Cortex of kidney (tissue), 1 donor: ENCODE data around the gene BTBD9.

ENCODE experiments used
- DNase-seq: peaks from one replicate; lab custom pipeline; 2025; lab: John Stamatoyannopoulos, UW

The BTBD9 gene

DNA sequence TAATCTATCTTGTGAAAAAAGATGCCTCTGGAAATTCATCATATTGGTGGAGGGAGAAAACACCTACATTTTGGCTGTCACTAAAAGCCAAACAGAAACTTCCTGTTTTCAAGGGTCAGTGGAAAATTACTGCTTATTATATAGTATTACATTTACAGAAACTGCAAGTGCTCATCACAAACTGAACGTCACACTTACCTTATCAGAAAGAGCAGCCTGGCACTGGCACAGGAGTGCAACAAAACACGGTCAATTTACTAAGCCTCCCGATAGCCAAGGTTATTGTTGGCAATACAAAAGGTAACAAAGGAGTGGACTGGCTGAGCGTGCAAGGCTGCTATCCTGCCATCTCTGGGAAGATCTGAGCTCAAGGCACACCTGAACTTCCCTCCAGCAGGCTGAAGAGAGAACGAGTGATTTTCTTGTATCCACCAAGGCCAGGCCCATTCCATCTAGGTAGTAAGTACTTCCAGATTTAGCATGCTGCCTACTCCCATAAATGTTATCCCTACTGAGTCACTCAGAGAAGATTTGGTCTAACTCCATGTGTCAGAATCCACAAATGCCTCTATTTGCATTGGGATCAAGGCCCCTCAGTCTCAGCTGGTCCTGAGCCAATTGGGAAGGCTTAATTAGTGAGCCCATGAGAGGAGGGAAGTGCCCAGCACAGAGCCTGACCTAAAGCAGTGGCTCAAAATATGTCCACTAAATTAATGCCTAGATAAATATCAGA, 399.8 kb downstream of the BTBD9 start:
- no peak for DNase-seq

DNA sequence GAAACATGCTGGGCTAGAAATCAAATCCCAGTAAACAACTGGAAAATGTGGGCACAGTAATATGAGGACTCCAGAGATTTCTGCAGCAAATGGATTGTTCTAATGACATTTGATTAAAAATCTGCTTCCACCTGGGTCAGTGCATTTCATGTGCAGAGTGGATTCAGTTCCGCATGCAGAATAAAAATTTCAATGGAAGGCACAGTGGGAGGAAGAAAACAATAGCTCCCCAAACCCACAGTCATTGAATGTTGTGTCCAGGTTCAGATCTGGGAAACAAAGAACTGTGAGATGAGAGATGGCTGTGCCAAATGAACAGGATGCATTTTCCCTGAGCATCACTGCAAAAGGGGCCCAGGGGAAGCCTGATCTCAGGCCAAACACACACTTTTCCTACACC, 403.1 kb downstream of the BTBD9 start:
- DNase-seq: no peak

DNA sequence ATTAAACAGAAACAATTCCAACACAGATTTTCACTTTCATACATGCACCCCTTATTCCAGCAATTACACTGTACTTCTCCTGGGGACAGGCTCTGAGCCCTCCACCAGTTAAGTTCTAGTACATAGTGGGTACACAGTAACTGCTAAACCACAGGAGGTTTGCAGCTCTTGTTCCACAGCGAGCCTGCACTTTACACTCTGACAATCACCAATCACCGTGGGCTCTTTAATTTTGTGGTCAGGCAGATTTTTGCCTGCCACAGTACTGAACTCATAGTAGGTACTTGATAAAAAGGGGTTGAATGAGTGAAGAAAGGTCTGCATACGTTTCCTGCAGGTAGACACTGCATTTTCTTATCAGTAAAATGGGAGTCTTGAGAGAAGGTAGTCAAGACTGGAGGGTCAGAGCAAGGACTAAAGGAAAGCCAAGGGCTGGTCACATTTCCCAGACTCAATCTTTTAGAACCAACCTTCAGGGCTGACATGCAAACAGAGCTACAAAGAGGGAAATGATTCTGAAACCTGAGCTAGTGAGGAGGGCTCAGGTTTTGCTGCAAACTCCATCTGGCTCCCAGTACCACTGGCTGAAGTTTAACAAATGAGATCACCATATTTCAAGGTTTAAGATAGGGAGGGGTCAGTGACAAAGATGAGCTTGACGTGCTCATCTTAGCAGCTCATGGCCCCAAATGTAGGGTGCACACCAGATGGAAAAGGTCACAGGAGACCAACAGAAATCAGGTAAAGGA, 404.6 kb downstream of the BTBD9 start:
- DNase-seq: no peak

DNA sequence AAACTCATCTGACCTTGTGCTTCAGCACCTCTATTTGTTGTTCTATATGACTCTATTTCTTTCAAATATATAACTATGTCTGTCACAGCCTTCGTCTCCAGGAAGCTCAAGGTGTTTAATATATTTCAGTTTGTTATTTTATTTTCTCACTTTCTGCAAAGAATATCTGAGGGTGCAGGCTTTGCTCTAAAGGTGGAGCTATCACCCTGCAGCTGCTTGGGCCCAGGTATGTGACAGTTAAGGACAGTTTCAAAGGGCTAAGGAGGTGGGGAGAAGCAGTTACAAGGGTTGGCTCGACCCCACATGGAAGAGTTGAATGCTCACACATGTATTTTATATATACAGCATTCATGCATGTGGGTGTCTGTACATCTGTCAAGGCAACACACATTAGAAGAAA, 405.6 kb downstream of the BTBD9 start:
- DNase-seq: no peak

DNA sequence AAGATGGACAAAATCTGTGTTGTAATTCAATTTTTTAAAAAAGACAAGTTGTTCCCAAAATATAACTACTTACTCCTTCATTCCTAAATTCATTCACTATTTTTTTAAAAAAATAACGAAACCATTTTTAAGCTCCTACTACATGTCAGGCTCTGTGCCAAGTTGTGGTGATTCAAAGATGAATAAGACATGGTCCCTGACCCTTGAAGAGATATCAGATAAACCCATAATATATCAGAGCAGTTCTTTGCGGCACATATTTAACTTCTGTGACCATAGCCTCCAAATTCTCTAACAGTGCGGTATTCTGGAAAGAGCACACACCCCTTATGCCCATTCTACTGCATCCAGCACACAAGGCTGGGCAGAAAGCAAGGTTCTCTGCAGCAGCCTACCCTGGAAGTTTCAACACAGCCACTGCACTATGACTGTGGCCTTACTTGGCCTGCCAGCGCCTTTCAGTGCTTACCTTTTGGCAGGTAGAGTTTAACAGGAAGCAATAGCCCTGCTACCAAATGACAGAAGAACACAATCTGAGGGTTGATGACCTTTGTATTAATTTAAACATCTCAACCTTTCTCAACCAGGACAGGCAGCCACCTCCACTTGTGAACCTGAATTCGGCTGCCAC, 406.5 kb downstream of the BTBD9 start:
- no peak for DNase-seq

DNA sequence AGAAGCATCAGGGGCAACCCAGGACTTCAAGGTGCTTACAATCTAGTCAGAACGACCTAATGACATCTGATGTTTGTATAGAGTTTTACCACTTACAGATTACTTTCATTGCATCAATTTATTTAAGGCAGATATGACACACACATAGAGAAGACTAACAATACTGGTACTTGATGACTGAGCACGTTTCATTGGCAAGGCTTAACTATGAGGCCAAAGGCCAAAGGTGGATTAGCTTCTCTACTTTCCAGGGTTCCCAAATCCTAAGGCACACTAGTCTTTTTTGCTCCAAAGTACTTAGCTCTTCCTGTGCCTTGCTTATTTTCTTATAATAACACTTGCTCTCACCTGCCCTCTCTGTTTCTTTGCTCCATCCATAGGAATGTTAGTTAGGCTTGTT, 414.0 kb downstream of the BTBD9 start:
- DNase-seq: no peak

DNA sequence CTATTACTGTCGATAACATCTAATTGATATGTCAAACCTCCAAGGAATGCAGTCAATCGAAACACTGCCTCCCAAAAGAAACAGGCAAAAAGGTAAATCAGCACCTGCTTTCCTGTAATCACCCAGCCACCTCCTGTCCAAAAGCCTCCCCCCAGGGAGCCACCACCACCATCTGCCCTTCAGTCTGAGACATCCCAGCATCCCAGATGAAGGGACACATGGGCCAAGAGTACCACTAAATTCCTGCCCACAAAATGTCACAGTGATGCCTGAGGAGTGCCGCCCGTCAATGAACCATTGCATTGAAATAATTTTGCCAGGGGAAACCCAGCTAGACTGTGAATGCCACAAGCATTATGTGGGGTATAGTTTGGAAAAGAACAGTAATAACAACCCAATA, 418.5 kb downstream of the BTBD9 start:
- no peak for DNase-seq

DNA sequence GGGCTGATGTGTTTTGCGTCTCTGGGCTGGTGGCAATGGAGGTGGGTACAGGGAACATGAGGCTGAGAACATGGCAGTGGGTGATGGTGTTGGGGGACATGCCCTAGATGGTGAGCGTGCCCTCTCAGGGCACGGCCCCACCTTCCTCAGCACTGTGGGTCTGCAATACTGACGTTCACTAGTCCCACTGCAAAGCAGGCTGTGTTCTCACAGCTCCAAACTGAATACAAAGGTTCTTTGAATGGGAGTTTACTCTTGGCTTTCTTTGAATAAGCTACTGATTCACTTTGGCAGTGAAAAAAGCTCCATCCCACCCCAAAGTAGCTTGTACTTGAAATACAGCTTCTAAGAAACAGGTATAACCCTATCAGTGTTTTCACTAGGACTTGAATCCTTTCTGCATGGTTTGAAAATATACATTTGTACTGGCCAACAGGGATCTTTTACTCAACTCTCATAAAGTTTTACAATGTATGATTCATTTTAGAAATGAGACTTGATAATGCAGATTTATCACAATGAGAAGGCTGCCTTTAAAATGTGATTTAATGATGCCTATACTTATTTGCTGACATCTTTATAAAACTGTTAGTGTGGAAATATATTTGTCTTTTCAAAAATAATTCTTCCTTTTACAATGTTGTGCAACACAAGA, 419.5 kb downstream of the BTBD9 start:
- no peak for DNase-seq

DNA sequence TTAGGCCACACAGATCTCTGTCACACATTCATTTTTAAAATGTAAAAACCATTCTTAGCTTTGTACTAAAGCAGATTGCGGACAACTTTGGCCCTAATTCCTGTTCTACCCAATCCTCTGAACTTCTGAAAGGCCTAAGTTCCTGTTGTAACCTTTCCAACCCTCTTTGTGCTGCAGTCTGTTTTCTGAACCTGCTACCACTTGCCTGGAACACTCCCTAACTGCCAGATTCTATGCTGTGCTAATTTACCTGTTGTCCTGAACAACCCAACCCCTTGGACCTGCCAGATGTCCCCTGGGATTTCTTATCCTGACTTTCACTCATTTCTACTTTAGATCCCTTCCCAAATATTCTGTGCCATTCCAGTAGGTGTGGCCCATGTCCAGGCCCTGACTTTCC, 421.5 kb downstream of the BTBD9 start:
- no peak for DNase-seq

DNA sequence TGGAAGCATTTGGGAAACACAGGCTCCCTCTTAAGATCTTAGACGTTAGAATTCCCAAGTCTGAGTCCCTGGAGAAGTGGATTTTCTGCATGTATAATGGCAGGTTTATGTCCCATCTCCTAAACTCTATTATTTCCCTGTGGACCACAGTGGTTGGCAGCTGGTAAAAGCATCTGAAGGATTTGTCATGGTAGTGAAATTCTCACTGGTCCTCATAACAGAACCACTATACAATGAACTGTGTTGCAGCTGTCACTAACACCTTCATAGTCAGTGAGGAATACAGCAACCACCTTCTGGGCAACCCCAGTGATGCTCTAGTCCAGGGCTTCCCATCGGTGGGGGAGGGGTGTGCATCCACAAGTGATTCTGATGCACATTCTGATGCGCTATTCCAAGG, 423.3 kb downstream of the BTBD9 start:
- no peak for DNase-seq

DNA sequence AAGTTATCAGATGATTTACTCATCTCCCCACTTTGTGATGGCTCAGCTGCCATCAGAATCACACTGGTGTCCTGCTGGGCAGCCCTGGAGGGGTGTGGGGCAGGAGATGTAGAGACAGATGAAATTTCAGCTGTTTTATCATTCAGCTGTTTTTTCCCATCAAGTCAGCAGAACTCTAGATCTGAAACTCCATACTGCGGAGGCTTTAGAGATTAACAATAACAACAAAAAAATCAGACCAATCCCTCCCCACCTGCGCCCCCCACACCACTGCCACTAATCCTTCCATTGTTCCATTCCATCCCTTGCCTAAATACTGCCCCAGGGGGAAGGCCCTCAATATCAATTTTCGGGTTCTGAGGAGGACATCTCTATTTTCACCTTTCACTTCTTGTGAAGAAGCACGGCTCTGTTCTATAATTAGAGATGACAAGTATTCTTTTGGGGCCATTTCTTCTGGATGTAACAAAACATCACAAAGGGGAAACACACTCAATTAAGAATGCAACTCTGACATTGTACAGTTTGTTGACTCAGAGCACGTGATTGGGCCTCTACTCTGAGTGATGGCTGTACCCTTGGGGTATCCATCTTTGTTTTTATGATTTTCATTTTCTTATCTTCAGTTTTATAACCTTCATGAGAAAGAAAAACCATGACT, 423.9 kb downstream of the BTBD9 start:
- no peak for DNase-seq

DNA sequence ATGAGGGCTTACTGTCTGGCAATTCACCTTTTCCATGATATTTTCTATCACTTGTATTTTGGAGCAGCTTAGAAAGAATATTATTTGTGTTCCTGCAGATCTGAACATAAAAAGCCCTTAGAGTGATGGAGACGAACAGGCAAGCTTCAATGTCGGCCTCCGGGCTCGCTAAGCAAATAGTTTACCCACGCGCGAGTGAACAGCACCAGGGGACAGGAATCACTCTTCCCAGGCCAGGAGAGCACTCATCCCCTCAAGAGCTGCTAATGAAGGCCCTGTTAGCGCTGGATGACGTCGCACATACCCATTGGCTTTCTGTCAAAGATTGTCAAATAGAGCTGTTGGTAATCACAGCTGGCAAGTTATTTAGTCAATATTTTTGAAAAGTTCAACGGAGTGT, 424.5 kb downstream of the BTBD9 start:
- DNase-seq: no peak

DNA sequence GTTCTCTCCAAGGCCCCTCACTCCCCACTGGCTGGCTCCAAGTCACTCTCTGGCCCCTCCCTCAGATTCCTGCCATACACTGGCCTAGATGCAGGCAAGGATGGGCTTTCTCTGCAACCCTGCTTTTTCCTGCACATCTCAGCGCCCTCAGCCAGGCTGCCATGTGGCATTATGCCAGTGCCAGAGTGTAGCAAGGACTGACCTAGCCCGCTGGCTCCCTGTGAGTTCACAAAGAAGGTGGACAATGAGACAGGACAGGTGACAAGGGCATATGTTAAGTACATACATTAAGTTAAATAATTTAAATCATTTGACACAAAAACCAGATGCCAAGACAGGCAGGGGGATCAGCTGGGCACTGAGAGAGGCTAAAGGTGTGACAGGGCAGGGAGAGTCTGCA, 425.6 kb downstream of the BTBD9 start:
- no peak for DNase-seq

DNA sequence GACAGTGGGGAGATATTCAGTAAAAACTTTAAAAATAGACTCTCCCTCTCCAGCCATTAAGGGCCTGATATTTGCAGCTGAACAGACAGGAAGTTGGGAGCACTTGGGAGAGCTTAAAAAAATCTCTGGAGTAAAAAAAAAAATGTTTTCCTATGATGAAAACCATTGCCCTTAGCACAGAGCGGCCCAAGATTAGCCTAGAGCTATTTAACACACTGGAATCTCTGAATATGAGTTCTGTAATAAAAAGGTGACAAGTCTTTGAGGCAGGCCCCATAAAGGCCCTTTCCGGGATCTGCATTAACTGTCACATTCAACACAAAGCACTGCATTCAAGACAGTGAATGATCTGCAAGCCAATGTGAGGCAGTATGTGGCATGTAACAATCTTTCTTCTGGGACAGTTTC, 426.5 kb downstream of the BTBD9 start:
- DNase-seq: no peak

DNA sequence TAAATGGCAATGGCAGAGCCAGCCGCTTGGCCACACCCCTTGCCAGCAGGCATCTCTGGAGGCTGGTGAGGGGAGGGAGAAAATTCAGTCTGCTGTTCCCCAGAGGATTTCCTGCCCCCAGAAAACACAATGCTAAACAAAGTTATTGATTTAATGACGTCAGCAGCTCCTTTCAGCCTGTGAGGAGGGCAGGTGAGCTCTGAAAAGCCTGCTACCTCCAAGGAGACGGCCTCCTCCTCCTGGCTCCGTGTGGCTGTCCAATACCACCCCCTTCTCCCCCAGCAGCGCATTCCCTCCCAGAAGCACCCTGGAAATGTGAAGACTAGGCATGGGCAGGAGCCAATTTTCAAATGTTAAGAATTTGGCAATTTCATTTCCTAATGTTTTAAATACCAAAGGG, 427.1 kb downstream of the BTBD9 start:
- DNase-seq: no peak

DNA sequence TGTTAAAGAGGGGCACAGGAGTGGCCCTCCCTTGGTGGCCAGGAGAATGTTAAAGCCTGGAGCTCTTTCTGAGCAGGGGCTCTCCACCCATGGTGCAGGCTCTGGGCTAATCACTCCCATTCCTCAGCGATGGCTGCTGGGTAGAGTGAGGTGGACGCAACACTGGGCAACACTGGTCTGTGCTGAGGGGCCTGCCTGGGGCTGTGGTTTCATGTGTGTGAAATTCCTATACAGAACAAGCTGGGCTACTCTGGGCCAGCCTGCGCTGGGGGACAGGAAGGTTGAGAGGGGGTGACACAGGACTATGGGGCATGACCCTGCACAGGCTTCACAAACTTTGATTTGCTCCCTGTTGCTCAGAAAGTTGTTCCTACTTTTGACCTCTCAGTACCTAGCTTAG, 427.6 kb downstream of the BTBD9 start:
- no peak for DNase-seq

DNA sequence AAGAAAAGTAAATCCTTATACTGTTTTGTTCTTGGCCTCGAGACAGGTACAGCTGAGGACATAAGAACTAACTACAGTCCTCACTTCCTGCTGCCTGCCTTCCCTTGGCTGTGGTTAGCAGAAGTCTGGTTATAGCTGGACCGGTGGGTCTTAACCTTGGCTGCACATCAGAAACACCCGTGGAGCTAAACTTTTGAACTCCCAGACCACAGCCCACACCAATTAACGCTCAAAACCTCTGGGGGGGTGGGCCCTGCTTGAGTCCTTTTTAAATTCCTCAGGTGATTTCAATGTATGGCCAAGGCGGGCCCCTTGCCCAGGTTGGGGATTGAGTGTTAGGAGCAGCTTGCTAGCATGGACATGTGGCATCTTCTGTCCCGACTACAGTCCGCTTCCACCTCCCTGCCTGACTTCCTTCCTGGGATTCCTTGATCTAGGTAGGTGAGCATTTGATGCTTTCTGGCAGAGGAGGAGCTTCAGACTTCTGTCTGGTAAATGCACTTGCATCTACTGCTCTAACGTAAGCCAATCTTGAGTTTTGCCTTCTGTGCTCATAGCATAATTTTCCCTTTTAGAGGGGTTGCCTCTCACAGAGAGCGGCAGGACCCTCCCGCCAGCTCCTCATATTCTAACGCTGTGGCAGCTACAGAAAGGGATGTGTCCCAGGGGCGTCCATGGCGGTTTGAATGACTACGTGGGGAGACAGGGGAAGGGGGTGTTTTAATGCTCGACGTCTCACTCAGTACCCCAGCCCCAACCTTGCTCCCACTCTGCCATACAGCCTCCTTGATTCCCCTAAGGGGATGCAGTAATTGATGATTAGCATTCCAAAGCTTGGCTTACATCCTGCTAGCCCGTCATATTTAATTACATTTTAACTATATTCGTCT, 430.1 kb downstream of the BTBD9 start:
- DNase-seq: no peak

DNA sequence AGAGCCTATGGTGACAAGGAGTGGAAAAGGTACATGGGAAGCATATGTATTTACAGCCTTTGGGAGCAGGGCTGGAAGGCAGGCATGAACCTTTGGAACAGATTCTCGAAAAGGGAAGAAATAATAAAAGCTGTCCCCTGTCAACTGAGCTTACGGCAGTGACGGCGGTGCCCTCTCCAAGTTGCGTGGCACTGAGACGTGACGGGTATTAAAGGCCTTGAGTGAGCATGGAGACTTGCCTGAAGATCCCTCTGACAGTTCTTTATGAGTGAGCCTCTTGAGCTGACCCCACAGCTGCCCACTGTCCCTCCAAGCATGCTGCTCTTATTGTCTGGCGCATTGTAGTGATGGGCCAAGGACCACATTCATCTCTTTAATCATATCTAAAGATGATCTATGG, 431.7 kb downstream of the BTBD9 start:
- DNase-seq: no peak

DNA sequence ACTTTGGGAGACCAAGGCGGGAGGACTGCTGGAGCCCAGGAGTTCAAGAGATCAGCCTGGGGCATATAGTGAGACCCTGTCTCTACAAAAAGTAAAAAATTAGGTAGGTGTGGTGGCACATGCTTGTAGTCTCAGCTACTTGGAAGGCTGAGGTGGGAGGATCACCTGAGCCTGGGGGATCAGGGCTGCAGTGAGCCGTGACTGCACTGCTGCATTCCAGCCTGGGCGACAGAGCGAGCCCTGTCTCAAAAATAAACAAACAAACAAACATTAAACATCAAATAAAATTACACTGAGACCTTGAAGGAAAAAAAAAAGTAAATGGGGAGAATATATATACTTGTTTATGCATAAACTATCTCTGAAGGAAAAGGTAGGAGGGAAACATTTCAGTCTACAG, 432.4 kb downstream of the BTBD9 start:
- DNase-seq: no peak

DNA sequence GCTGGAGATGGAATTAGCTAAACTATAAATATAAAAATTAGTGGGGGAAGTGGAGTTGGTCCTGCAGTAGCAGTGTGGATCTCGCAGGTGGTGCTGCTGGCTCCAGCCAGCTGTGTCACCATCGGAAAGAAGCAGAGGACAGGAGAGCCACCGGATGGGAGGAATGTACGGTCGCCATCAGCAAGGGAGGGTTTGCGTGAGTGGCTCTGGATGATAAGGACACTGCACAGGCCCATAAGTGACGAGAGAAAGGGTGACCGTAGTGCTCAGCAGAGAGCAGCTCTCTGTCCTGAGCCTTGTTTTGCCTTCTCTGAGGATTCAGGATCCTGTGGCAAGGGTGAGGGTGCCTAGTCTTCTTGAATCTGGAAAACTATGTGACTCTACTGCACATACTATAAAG, 441.5 kb downstream of the BTBD9 start:
- no peak for DNase-seq

DNA sequence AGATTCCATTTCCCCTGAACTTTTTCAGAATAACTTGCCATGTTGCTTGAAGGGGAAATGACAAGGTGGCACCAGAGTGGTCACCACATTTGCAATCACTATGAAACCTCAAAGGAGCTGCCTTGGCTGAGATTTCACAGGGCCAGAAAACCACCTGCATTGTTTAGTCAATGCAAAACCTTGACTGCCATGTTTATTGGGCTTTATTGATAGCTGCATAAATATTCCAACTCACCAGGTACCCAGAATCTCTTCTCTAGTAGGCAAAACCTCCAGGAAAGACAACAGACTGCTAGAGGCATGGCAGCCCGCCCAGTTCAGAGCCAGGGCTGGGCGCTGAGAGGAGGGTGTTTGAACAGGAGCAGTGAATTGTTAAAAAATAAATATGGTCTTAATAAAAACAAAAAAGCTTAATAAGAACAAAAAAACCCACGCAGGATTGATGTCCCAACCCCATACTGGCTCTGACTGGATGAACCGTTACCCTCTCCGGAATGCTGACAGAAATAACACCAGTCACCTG, 444.6 kb downstream of the BTBD9 start:
- DNase-seq: no peak
